Mammary epithelial cell (primary cell): ENCODE data around the gene P4HB.

ENCODE experiments used
- EZH2 ChIP-seq: IDR thresholded peaks from 2 replicates; pipeline ENCODE4 v1.6.1; 2012; ENCODE audit warnings: low read length, inconsistent platforms, borderline replicate concordance
- TF ChIP-seq, protein P1 (sequence below), 2 donors: IDR thresholded peaks in 1 of 2; conservative IDR thresholded peaks in 1 of 2; 2 replicates each; pipeline ENCODE4 v1.5.1; 2011 to 2012; ENCODE audit warnings: inconsistent platforms in 2 of 2, low read length in 2 of 2, mild to moderate bottlenecking in 2 of 2, control low read depth in 1 of 2, low read depth in 1 of 2; ENCODE audit not compliant: insufficient read depth in 1 of 2; ENCODE audit errors: extremely low read depth in 1 of 2

DNA sequence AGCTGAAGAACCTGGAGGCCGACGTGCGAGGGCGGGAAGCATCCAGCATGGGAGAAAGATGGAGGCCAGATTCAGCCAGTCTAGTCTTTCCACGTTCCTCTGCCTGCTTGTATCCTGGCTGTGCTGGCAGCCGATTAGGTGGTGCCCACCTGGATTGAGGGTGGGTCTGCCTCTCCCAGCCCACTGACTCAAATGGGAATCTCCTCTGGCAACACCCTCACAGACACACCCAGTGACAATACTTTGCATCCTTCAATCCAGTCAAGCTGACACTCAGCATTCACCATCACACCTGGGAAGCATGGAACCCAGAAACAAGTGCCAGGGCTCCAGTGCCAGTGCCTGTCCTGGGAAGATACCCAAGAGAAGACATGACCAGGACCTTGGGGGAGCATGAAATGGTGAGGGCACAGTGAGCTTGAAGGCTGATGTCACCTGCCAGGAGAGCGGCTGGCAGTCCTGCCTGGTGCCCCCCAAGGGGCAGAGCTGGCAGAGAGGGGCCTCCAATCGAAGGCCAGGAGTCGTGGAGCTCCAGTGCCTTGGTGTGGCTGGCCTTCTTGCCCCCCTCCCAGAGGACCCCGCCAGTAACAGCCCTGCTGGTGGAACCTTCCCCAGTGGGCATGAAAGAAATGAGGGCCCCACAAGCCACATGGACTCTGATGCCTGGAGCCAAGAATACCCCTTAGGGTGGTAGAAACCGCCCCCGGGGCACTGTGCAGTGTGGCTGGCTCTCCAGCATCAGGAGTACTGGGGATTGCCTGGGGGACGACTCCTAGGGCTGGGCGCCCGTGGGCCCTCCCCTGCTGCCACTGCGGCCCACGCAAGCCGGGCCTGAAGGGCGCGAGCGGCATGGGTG lies 41.1 kb upstream of the P4HB start:
- TF ChIP-seq EZH2 = no peak
- TF ChIP-seq, protein P1, sequence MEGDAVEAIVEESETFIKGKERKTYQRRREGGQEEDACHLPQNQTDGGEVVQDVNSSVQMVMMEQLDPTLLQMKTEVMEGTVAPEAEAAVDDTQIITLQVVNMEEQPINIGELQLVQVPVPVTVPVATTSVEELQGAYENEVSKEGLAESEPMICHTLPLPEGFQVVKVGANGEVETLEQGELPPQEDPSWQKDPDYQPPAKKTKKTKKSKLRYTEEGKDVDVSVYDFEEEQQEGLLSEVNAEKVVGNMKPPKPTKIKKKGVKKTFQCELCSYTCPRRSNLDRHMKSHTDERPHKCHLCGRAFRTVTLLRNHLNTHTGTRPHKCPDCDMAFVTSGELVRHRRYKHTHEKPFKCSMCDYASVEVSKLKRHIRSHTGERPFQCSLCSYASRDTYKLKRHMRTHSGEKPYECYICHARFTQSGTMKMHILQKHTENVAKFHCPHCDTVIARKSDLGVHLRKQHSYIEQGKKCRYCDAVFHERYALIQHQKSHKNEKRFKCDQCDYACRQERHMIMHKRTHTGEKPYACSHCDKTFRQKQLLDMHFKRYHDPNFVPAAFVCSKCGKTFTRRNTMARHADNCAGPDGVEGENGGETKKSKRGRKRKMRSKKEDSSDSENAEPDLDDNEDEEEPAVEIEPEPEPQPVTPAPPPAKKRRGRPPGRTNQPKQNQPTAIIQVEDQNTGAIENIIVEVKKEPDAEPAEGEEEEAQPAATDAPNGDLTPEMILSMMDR (conservative IDR thresholded peaks at IDR 0.05 in 1 of 2, IDR thresholded peaks at IDR 0.05 in 1 of 2; ENCODE audit: extremely low read depth in 1 of 2, insufficient read depth in 1 of 2, low read depth in 1 of 2, low read length in 2 of 2) = no peak
